B cell (primary cell): ENCODE measurements around the gene PNMA8B. TPM values are rescaled to one million over a fixed set of nuclear protein-coding genes. Genes with fewer than 3 reads are reported as not detected.

Experiments
- ATAC-seq: fragments of 200-7000 bp; cut with Tn5 transposase; one replicate; pipeline ENCODE4 v1.10.0; 2021; ENCODE audit warnings: low read depth, mild to moderate bottlenecking, moderate number of reproducible peaks, moderate library complexity
- CTCF ChIA-PET: fragments of 350-600 bp; sonication (Branson Sonifier 250); formaldehyde crosslinking; loops from one replicate; lab custom pipeline; 2021; ENCODE audit warnings: antibody characterized with exemption, inconsistent platforms; lab: Charles Lee
- POLR2A ChIA-PET: fragments of 350-600 bp; sonication (Branson Sonifier 250); formaldehyde crosslinking; loops from one replicate; lab custom pipeline; 2021; ENCODE audit warnings: antibody characterized with exemption; lab: Charles Lee
- DNase-seq: peaks from one replicate; pipeline ENCODE4 v3.0.0; 2013
- H2AFZ ChIP-seq: 2 replicates; pipeline ENCODE4 v1.6.1; 2012; ENCODE audit warnings: mild to moderate bottlenecking, low read depth, low read length; ENCODE audit not compliant: insufficient read depth, poor library complexity, severe bottlenecking
- H3K27ac ChIP-seq, 2 donors: 1 replicate in 1 of 2; 2 replicates in 1 of 2; pipeline ENCODE4 v1.5.1; 2012 to 2013; ENCODE audit warnings: low read length in 2 of 2, mild to moderate bottlenecking in 2 of 2, moderate library complexity in 1 of 2
- H3K27me3 ChIP-seq, 4 experiments: fragments of 200-600 bp in 1 of 4; sonication (generic) in 1 of 4; replicated peaks in 1 of 4; 1 replicate in 2 of 4; 2 replicates in 2 of 4; pipeline versions ENCODE4 v1.6.1 to v1.7.0; 2013 to 2016; ENCODE audit warnings: low read length in 3 of 4, mild to moderate bottlenecking in 2 of 4, mixed read lengths in 1 of 4, moderate library complexity in 1 of 4; ENCODE audit not compliant: insufficient read depth in 4 of 4, control insufficient read depth in 3 of 4; ENCODE audit errors: control extremely low read depth in 1 of 4
- H3K36me3 ChIP-seq, 2 experiments: replicated peaks in 1 of 2; 1 replicate in 1 of 2; 2 replicates in 1 of 2; pipeline versions ENCODE4 v1.6.1 to v1.7.1; 2013; ENCODE audit warnings: low read length in 1 of 2; ENCODE audit not compliant: insufficient read depth in 2 of 2, control insufficient read depth in 1 of 2; ENCODE audit errors: control extremely low read depth in 1 of 2, extremely low read depth in 1 of 2
- H3K4me1 ChIP-seq, 2 donors: fragments of 200-600 bp in 1 of 2; sonication (generic) in 1 of 2; 1 replicate in 1 of 2; 2 replicates in 1 of 2; pipeline versions ENCODE4 v1.5.1 to v1.6.1; 2013 to 2017; ENCODE audit warnings: low read length in 2 of 2; ENCODE audit not compliant: control insufficient read depth in 2 of 2, insufficient read depth in 2 of 2
- H3K4me2 ChIP-seq: replicated peaks from 2 replicates; pipeline ENCODE3; 2012; ENCODE audit warnings: mild to moderate bottlenecking, low read depth, low read length; ENCODE audit not compliant: poor library complexity, severe bottlenecking
- H3K4me3 ChIP-seq, 5 experiments: fragments of 200-600 bp in 1 of 5; sonication (generic) in 1 of 5; 1 replicate in 3 of 5; 2 replicates in 2 of 5; pipeline versions ENCODE4 v1.5.1 to v1.7.0; 2011 to 2016; ENCODE audit warnings: low read length in 4 of 5, mild to moderate bottlenecking in 4 of 5, low read depth in 2 of 5, control low read depth in 1 of 5, moderate library complexity in 1 of 5; ENCODE audit not compliant: insufficient read depth in 1 of 5; ENCODE audit errors: control extremely low read depth in 1 of 5, extremely low read depth in 1 of 5
- H3K79me2 ChIP-seq: fragments of 200-600 bp; sonication (generic); one replicate; pipeline ENCODE4 v1.6.0; 2016; ENCODE audit warnings: low read length; ENCODE audit not compliant: control insufficient read depth, insufficient read depth
- H3K9ac ChIP-seq: fragments of 200-600 bp; sonication (generic); 2 replicates; pipeline ENCODE4 v1.6.1; 2017; ENCODE audit warnings: mild to moderate bottlenecking, low read length, moderate library complexity
- H3K9me3 ChIP-seq, 3 donors: one replicate each; pipeline versions ENCODE4 v1.6.1 to v1.7.1; 2013; ENCODE audit warnings: low read length in 2 of 3; ENCODE audit not compliant: control insufficient read depth in 2 of 3, insufficient read depth in 1 of 3; ENCODE audit errors: control extremely low read depth in 1 of 3
- H4K20me1 ChIP-seq: 2 replicates; pipeline ENCODE4 v1.6.0; 2012; ENCODE audit warnings: mild to moderate bottlenecking, low read length; ENCODE audit not compliant: insufficient read depth, control insufficient read depth, poor library complexity, severe bottlenecking
- H3K27ac Mint-ChIP-seq: one replicate; pipeline ENCODE4 v1.8.0; 2021; ENCODE audit warnings: mixed read lengths
- H3K27me3 Mint-ChIP-seq: one replicate; pipeline ENCODE4 v1.8.0; 2021; ENCODE audit warnings: mixed read lengths
- H3K4me1 Mint-ChIP-seq: one replicate; pipeline ENCODE4 v1.8.0; 2021; ENCODE audit warnings: mixed read lengths
- H3K4me3 Mint-ChIP-seq: one replicate; pipeline ENCODE4 v1.8.0; 2021; ENCODE audit warnings: mixed read lengths
- H3K9me3 Mint-ChIP-seq: one replicate; pipeline ENCODE4 v1.8.0; 2022; ENCODE audit warnings: mixed read lengths; ENCODE audit not compliant: insufficient read depth
- EZH2 ChIP-seq: IDR thresholded peaks from 2 replicates; pipeline ENCODE4 v1.6.1; 2012; ENCODE audit warnings: borderline replicate concordance, low read depth, mild to moderate bottlenecking, moderate library complexity, low read length; ENCODE audit not compliant: insufficient read depth, poor library complexity, severe bottlenecking
- WGBS: methylation state at CpG from one replicate; pipeline ENCODE4 v1.1.5; 2013; ENCODE audit warnings: missing lambda C conversion rate; ENCODE audit not compliant: insufficient coverage; 5-methylcytosine and 5-hydroxymethylcytosine counted together
- intact Hi-C: fragments of 100-400 bp; cut with micrococcal nuclease; formaldehyde crosslinking; loops from one replicate; pipeline ENCODE4 v1.10.0; 2022
- polyA plus RNA-seq: library from polyadenylated mRNA; depleted of rRNA; stranded (reverse); fragments of >200 nt; gene quantifications from 2 replicates; pipeline ENCODE4 v1.2.3, GENCODE V29; 2012
- total RNA-seq, 2 donors: library from RNA; stranded (reverse); fragments of 120-200 nt in 1 of 2; gene quantifications; 1 replicate in 1 of 2; 2 replicates in 1 of 2; pipeline versions ENCODE4 v1.2.3 to v1.2.4, GENCODE V29; 2013 to 2022
- TF ChIP-seq, protein P1 (sequence below): fragments of 200-600 bp; IDR thresholded peaks from one replicate; pipeline ENCODE4 v1.8.0; 2022; ENCODE audit warnings: antibody characterized with exemption, mild to moderate bottlenecking

The PNMA8B gene
- total and polyA plus RNA-seq, 2 donors (not counting 1 experiment from before 2014, with no cell fraction given): 0.10 to 0.32 TPM

DNA sequence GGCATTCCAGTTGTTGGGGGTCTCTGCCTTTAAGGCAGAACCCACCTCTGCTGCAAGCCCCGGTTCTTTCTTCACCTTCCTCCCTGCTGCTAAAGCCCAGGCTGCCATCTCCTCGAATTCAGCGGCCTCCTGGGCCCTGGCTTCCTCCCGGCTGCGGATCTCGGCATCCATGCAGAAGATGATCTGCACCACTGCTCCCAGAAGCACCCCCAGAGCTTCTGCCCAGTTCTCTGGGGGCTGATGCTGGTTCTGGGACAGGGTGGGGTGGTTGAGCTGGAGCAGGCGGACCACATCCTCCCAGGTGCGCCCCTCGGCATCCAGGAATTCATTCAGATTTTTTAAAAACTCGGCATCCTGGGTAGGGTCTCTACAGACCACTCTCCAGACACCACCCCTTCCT is 25.3 kb downstream of the PNMA8B start:
- no peak overlapping the region for H3K27ac Mint-ChIP-seq
- TF ChIP-seq EZH2: no peak
- TF ChIP-seq, protein P1, sequence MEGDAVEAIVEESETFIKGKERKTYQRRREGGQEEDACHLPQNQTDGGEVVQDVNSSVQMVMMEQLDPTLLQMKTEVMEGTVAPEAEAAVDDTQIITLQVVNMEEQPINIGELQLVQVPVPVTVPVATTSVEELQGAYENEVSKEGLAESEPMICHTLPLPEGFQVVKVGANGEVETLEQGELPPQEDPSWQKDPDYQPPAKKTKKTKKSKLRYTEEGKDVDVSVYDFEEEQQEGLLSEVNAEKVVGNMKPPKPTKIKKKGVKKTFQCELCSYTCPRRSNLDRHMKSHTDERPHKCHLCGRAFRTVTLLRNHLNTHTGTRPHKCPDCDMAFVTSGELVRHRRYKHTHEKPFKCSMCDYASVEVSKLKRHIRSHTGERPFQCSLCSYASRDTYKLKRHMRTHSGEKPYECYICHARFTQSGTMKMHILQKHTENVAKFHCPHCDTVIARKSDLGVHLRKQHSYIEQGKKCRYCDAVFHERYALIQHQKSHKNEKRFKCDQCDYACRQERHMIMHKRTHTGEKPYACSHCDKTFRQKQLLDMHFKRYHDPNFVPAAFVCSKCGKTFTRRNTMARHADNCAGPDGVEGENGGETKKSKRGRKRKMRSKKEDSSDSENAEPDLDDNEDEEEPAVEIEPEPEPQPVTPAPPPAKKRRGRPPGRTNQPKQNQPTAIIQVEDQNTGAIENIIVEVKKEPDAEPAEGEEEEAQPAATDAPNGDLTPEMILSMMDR: no peak
- Histone ChIP-seq H3K4me1 (peaks cover 6 to 8% of the 10 kb centered on the region in 2 donors), H4K20me1 (no peaks in the 10 kb centered on the region), H3K27me3 (peaks cover 0 to 25% (median 12%) of the 10 kb centered on the region in 4 experiments), H3K27ac (no peak overlapping the region), H3K9me3 (no peaks in the 10 kb centered on the region), H3K9ac (no peak overlapping the region), H3K36me3 (no peaks in the 10 kb centered on the region), H3K79me2 (no peaks in the 10 kb centered on the region), H2AFZ (no peak overlapping the region), H3K4me3 (no peak overlapping the region), H3K4me2 (no peak overlapping the region)
- H3K27me3 Mint-ChIP-seq: peaks cover 58% of the 10 kb centered on the region
- no peak overlapping the region for H3K4me3 Mint-ChIP-seq
- intact Hi-C loops: no loop called here
- POLR2A ChIA-PET: no interaction called here
- CTCF ChIA-PET: no interaction called here
- H3K4me1 Mint-ChIP-seq: no peaks in the 10 kb centered on the region
- ATAC-seq (no peak), DNase-seq (no peak)
- 82% methylated on average over 10 of the region's 10 CpGs for WGBS
- no peaks in the 10 kb centered on the region for H3K9me3 Mint-ChIP-seq

DNA sequence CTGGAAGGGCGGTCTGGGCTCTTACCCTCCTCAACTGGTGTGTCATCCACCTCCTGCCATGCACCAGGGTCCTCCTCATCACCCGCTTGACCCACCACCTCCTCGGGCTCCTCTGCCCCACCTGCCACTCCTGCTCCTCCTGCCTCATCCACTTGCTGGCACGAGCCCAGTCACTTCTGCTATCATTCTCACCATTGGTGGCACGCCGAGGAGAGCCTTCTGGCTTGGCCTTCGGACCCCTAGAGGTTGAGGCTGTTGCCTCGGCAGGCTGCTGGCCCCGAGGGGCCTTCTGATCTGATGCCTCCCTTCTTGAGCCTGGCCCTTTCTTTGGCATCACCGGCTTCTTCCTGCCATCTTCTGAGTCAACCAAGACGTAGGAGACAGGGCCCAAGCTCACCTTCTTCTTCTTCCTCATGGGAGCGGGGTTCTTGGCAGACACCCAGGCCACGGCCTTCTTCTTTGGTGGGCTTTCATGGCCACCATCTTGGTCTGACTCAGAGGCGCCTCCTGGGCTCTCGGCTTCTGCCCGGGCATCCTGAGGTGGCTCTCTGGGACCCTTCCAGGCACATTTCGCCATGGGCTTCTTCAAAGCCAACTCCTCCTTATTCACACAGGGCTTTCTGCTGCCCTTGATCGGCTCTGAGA is 26.0 kb downstream of the PNMA8B start:
- H3K27me3 Mint-ChIP-seq: peaks cover 65% of the 10 kb centered on the region
- H3K4me3 Mint-ChIP-seq: no peak overlapping the region
- intact Hi-C loops: no loop called here

More for the DNA sequence above, 26.0 kb downstream of the PNMA8B start:
- no peaks in the 10 kb centered on the region for H3K9me3 Mint-ChIP-seq
- no peaks in the 10 kb centered on the region for H3K79me2 ChIP-seq
- no peaks in the 10 kb centered on the region for H3K36me3 ChIP-seq
- H3K4me1 ChIP-seq: peaks cover 6 to 8% of the 10 kb centered on the region in 2 donors
- no peak overlapping the region for H3K4me2 ChIP-seq
- H3K27ac Mint-ChIP-seq: no peak overlapping the region
- peaks cover 0 to 25% (median 12%) of the 10 kb centered on the region in 4 experiments for H3K27me3 ChIP-seq
- H3K4me1 Mint-ChIP-seq: no peaks in the 10 kb centered on the region
- H2AFZ ChIP-seq: no peak overlapping the region
- no peak overlapping the region for H3K9ac ChIP-seq
- H3K9me3 ChIP-seq: no peaks in the 10 kb centered on the region
- no peak overlapping the region for H3K4me3 ChIP-seq
- CTCF ChIA-PET: no interaction called here
- DNase-seq (no peak), ATAC-seq (no peak)
- WGBS: 95% methylated on average over 16 of the region's 18 CpGs
- no peak overlapping the region for H3K27ac ChIP-seq
- H4K20me1 ChIP-seq: no peaks in the 10 kb centered on the region
- TF ChIP-seq EZH2: no peak
- TF ChIP-seq, protein P1: no peak
- POLR2A ChIA-PET: no interaction called here
